HEK293T (cell line): ENCODE data around the gene SGMS1.

Experiments used
- ELF4 ChIP-seq: fragments of 450-650 bp; IDR thresholded peaks from 2 replicates; pipeline ENCODE4 v1.6.1; 2017; ENCODE audit warnings: antibody characterized with exemption
- FOXM1 ChIP-seq: fragments of 450-650 bp; IDR thresholded peaks from 2 replicates; pipeline ENCODE4 v1.6.1; 2017; ENCODE audit warnings: mild to moderate bottlenecking, borderline replicate concordance
- HDGF ChIP-seq: fragments of 450-650 bp; IDR thresholded peaks from 2 replicates; pipeline ENCODE4 v1.6.1; 2017; ENCODE audit warnings: antibody characterized with exemption, borderline replicate concordance
- NFRKB ChIP-seq: fragments of 450-650 bp; IDR thresholded peaks from 2 replicates; pipeline ENCODE4 v1.6.1; 2016; ENCODE audit warnings: mild to moderate bottlenecking, moderate library complexity
- TARDBP ChIP-seq: fragments of 450-650 bp; IDR thresholded peaks from 2 replicates; pipeline ENCODE4 v1.6.1; 2016

DNA sequence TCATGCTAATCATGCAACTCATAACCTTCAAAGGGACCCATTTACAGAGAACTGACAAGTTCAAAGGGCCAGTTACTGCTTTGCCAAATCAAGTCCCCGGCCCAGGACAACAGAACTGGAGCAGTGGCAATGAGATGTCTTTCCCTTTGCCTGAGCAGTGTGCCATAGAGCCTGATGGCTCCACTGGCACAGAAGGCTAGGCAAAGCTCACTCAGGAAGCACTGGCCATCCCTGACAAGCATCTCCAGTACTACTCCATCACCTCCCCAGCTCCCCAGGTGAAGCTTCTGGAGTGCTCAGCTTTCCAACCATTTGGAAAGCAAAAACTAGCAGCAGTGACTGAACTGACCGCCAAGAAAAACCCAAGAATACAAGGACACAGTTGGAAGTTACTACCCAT is 108.3 kb downstream of the SGMS1 start:
- no peak for TF ChIP-seq FOXM1
- no peak for TF ChIP-seq HDGF
- no peak for TF ChIP-seq TARDBP
- no peak for TF ChIP-seq ELF4
- no peak for TF ChIP-seq NFRKB
